GM18498 (cell line): ENCODE data around the gene TRIM66.
A peak's percentile ranks its signal among the peaks of the same experiment; 100 is the strongest.
"Not testable (repeated sequence)": the region's sequence is repeated elsewhere in the genome, so short reads cannot be mapped to it uniquely, and the experiment has no call there.

ENCODE experiments used
- ATAC-seq: cut with Tn5 transposase; IDR thresholded peaks from one replicate; pipeline ENCODE4 v1.9.1; 2021; ENCODE audit warnings: mild to moderate bottlenecking, moderate library complexity; ENCODE audit not compliant: unreplicated experiment

Gene TRIM66

DNA sequence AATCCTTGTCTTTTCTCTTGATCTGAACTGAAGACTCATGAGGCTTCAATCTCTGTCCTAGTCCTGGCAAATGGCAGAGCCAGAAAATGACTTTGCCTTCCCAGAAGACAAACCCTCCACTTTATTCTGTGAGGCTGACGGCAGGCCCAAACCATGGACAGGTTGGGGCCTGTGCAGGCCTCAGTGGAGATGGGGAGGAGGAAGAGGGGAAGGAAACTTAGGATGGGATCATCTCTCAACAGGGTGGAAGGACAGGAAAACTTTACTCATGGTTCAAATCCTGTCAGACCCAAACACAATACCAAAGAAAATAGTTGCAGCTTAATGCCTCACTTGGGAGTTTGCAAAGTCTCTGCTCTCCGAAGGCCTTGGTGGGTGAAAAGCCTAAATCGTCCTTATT lies 10.0 kb upstream of the TRIM66 start:
- no peak for ATAC-seq

DNA sequence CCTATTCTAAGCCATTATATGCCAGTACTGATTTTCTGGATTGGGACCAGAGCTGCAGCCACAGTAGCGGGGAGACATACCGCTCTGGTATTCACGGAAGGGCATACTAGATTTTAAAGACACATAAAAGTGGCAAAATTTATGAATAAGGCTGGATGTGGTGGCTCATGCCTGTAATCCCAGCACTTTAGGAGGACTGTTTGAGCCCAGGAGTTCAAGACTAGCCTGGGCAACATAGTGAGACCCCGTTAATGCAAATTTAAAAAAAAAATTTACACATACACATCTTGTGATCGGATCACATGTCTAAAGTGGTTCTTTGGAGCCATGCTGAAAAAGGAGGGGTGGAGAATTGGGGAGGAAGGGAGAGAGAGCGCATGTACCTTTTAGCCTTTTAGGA lies 9.1 kb upstream of the TRIM66 start:
- no peak for ATAC-seq

GRCh38 chr11:8690374-8691342 lies 8.2 kb upstream of the TRIM66 start:
- no peak for ATAC-seq

DNA sequence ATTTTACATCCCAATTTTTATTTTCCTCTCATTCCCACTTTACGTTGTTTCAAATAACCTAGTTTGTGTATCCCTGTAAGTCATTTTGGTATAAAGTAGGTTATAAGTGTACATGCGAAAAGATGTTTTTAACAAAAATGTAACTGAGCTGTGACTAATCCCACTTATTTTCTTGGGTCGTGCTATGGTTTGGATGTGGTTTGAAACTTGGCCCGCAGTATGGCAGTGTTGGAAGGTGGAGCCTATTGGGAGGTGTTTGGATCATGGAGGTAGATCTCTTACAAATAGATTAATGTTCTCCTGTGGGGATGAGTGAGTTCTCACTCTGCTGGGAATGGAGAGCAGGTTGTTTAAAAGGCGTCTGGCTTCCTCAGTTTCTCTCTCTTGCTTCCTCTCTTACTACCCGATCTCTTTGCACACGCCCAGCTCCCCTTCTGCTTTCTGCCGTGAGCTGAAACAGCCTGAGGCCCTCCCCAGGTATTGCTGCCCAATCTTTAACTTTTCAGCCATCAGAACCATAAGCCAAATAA lies 7.3 kb upstream of the TRIM66 start:
- ATAC-seq = no peak

DNA sequence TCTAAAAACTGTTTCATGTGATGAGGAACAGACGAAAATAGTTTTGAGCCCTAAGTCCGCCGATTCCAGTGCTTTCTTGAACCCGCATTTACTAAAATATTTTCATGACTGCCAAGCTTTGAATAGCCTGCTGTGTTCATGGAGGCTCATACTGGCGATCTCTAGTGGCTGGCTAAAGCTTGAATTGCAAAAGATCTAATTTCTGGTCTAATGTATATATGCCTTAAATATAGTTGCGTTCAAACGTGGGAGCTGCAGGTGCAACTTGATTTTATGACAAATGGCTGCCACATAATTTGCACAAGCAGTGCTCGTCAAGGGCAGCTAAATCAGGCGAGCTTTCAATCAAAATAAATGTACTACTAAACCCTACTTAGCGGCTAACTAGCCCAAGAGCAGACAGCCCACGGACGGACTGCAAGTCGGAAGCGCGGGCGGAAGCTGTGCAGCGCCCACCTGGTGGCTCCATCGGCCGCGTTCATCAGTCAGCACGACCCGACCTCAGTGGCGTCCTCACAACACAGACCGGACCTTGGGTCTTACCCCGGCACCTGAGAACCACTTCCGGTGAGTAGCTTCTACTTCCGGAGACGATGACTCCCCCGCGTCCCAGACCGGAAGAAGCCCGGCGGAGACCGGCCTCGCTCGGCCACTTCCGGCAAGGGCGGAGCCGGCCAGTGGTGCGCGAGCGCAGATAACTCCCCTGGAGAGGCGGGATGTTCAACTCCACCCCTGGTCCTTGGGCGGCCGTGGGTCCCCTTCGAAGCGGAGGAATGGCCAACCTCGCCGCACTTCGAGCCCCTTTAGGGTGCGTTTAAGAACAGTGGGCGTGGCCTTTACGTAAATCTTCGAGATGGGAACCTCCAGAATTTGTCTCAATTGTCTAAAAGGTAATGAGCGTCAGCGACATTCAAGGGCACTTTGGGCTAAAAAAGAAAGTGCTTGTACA lies 6.2 kb upstream of the TRIM66 start:
- ATAC-seq = peak; percentile 97

GRCh38 chr11:8686325-8686724 lies 3.9 kb upstream of the TRIM66 start:
- no peak for ATAC-seq

GRCh38 chr11:8685820-8686219 lies 3.4 kb upstream of the TRIM66 start:
- no peak for ATAC-seq

GRCh38 chr11:8685306-8685705 lies 2.8 kb upstream of the TRIM66 start:
- no peak for ATAC-seq

- ATAC-seq = no peak
Observed at GRCh38 chr11:8684600-8685290, 2.3 kb upstream of the TRIM66 start.

GRCh38 chr11:8683115-8683807 lies 796 bp upstream of the TRIM66 start:
- ATAC-seq = peak; percentile 4

DNA sequence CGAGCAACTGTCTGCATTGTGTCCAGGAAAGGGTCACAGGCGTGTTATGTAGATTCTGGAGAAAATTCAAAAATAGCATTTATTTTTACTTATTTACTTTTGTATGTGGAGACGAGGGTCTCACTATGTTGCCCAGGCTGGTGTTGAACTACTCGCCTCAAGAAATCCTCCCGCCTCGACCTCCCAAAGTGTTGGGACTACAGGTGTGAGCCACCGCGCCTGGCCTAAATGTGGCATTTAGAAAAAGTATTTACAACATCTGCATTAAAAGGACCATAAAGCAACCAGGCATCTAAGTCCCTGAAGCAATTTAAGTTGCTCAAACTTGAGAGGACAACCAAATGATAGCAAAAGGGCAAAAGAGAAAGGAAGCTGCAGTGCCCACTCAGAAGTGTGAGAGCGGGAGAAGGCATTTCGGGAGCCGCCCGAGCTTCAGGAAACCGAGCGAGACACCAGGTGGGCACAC lies 595 bp downstream of the TRIM66 start:
- ATAC-seq = no peak

DNA sequence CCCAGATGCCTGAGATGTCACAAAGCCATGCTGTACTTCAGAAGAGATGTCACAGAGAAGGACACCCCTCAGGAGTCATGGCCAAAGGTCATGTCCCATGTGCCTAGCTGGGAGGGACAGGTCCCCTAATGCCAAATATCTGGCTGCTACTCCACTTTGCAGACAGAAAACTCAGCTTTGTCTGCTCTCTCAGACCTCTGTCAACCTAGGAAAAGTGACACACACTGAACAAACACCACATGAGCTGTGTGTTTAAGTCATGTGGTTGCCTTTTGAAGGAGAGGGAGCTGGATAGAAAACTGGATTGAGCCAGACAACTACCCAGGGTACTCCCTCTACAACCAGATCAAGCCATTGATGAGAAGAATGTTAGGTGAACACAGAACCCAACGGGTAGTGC lies 3.5 kb downstream of the TRIM66 start:
- ATAC-seq = no peak

GRCh38 chr11:8676458-8676857 lies 6.0 kb downstream of the TRIM66 start:
- no peak for ATAC-seq

GRCh38 chr11:8674859-8675258 lies 7.6 kb downstream of the TRIM66 start:
- ATAC-seq = no peak

- no peak for ATAC-seq
Observed at GRCh38 chr11:8672346-8672745, 10.1 kb downstream of the TRIM66 start.

DNA sequence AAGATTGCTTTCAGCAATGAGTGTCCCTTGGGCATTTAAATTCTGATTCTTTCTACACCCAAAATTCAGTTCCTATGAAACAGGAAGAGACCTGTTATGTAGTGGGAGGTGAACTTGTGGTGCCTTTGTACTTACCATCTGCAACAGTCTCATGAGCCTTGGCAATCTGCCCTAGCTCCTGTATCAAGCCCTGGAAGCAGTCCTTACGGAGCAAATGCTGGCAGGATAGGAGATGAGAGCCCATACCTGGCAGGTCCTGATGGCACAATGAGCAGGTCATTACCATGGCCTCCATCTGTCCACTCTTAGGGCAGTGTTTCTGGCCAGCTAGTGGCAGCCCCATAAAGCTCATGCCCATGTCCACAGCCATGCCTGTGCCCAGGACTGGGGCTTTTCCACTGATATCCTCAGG lies 10.8 kb downstream of the TRIM66 start:
- ATAC-seq = no peak

DNA sequence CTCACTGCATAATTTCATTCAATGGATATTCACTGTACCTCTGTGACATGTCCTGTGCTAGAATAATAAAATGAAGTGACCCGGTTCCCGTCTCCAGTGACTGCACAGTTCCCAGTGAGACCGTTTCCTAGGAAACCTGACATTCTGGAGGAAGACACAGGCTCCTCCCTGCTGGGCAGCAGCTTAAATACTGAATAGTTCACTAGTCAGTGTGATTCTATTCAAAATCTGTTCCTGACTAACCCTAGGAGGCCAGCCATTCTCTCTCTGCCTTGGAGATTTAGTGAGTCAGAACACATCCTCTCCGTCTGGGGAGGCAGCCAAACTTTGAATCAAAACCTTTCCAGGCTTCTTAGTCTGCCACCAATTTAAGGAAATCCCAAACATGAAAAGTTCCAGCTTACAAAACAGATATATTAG lies 11.3 kb downstream of the TRIM66 start:
- ATAC-seq = no peak

DNA sequence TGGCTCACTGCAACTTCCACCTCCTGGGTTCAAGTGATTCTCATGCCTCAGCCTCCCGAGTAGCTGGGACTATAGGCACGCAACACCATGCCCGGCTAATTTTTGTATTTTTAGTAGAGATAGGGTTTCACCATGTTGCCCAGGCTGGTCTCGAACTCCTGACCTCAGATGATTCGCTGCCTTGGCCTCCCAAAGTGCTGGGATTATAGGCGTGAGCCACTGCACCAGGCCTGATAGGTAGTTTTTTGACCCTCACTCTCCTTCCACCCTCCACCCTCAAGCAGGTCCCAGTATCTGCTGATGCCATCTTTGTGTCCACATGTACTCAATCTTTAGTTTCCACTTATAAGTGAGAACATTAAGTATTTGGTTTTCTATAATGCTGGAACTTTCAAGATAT lies 12.4 kb downstream of the TRIM66 start:
- ATAC-seq = not testable (repeated sequence)

DNA sequence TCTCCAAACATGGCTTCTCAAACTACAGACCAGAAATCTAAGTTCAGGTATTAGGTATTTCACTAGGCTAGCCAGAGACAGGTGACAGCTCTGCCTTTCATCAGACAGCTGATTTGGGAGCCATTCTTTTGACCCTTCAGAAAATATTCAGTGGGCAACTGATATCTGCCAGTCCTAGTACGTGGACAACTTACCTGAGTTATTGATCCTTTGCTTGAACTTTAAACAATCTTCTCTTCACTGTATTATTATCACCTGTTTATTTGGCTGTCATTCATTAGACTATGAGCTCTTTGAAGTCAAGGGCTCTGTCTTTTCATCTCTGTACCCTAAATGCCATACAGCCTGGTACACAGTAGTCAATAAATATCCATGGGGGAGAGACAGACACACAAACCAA lies 17.2 kb downstream of the TRIM66 start:
- ATAC-seq = no peak
